Urothelium cell line (cell line): ENCODE results near the gene GPR152.
"Not testable (repeated sequence)": the region's sequence is repeated elsewhere in the genome, so short reads cannot be mapped to it uniquely, and the experiment has no call there.

Experiments used
- DNase-seq: peaks from one replicate; pipeline ENCODE4 v3.0.0; 2011; ENCODE audit warnings: low spot score, mixed read lengths
- FAIRE-seq: peaks from 2 replicates; lab custom pipeline; 2011; peaks lifted over from hg19 to GRCh38; lab: Jason Lieb, UNC

GPR152 gene

GRCh38 chr11:67415501-67416304, 36.8 kb downstream of the GPR152 start, which contains the start of gene CARNS1:
Gene CARNS1 (plus strand): TSS chr11:67415678. CDS start chr11:67416200, 522 bp downstream.
- no peak for FAIRE-seq
- no peak for DNase-seq

DNA sequence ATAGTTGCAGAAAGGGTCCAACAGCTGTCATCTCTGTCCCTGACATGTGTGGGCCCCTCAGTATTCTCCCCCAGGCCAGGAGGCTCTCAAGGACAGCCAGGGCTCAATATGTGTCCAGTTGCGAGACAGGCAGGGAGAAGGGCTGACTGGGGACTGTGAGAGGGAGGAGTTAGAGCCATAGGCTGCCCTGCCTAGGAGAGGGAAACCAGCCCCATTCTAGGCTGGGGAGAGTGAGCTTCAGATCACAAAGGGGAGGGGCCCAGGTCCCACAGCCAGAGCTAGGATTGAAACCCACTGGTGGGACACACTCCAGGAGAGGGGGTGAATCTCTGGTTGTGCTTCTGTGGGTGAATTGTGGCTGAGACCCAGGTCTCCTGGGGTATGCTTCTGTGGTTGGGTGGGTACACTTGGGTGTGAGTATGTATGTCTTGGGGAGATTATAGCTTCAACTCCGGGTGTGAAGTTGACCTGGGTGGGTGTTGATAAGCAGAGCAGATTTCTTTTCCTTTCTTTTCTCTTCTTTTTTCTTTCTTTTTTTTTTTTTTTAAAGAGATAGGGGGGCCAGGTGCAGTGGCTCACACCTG, 39.2 kb downstream of the GPR152 start:
- no peak for DNase-seq
- FAIRE-seq = no peak

GRCh38 chr11:67412495-67413179, 39.9 kb downstream of the GPR152 start:
- no peak for DNase-seq
- FAIRE-seq = no peak

DNA sequence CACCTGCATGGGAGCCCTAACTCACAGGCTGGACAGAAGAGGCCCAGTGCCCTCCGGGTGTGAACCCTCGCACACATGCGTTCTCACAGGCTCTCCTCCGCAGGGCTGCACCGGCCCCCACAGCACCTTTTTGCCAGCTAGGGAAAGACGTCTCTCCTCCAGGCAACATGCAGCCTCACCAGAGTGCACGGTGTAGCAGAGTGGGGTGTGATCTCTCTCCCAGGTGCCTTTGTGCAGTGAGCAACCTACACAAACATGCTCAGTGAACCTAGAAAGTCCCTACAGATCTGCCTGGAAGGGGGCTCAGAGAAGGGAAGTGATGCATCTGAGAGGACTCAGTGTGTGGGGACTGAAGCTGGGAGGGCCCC, 40.8 kb downstream of the GPR152 start:
- FAIRE-seq (no peak), DNase-seq (no peak)

GRCh38 chr11:67410984-67411784, 41.3 kb downstream of the GPR152 start:
- FAIRE-seq (no peak), DNase-seq (no peak)

DNA sequence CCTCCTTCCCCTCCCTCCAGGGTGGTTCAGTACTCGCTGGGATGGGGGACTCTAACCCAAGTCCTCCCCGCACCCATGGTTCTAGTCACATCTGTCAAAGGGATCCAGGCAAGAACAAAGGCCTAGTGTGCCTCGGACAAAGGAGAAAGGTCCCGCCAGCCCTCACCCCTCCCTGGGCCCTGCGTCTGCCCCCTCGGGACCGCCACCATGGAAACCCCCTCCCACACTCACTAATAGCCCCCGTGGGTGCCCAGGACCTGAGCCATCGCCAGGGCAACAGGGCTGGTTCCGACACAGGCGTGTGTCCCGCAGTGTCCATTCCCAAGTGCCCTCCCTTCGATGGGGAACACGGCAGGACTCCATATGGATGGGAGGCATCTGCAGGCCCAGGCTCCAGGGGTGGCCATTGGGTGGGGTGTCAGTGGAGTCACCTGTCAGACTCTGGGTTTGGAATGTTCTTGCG, 42.1 kb downstream of the GPR152 start:
- FAIRE-seq (no peak), DNase-seq (no peak)

DNA sequence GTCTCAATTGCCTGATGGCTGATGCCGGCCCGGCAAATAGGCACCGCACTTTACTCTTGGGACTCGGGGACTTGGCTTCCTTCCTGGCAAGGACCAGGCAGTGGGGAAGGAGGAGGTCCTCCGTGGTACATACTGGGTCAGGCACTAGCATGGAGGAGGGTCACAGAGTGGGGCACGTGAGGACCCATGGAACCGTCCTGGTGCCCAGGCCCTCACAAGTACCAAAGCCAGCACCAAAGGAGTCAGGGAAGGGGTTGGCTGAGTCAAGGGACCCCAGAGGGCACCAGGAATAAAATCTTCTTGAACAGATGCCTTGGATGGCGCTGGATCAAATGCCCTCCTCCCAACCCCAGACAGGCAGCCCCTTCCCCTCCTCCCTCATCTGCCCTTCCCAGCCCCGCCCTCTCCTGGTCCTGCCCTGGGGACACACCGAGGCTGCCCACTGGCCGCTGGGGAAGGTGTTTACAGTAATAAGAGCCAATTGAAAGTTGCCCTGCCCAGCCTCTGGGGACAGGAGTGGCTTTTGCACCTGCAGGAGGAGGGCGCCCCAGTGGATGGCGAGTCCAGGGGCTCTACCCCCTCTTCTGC, 42.7 kb downstream of the GPR152 start:
- FAIRE-seq = no peak
- DNase-seq = no peak

- FAIRE-seq (no peak), DNase-seq (no peak)
Measured at GRCh38 chr11:67409261-67409666, 43.3 kb downstream of the GPR152 start.

GRCh38 chr11:67408437-67409200, 43.9 kb downstream of the GPR152 start:
- DNase-seq = no peak
- no peak for FAIRE-seq

DNA sequence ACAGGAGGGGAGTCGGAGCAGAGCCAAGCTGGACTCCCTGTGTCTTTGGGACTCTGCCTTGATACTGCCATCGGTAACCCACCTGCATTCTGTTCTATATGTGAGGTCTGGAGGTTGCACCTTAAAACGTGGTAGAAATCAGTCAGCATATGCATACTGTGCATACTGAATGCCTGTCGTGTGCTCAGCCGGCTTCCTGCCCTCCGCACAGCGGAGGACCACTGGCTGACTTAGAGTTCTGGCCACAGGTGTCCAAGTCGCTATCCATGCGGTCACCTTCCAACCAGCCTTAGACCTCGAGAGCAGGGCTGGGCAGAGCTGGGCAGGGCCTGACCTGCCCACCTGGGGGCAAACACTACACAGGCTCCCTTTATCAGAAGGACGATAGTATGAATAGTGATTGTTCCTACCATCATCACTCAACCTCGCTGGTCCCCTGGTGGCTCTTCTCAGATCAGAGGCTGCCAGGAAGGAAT, 44.8 kb downstream of the GPR152 start:
- FAIRE-seq = no peak
- DNase-seq = no peak

DNA sequence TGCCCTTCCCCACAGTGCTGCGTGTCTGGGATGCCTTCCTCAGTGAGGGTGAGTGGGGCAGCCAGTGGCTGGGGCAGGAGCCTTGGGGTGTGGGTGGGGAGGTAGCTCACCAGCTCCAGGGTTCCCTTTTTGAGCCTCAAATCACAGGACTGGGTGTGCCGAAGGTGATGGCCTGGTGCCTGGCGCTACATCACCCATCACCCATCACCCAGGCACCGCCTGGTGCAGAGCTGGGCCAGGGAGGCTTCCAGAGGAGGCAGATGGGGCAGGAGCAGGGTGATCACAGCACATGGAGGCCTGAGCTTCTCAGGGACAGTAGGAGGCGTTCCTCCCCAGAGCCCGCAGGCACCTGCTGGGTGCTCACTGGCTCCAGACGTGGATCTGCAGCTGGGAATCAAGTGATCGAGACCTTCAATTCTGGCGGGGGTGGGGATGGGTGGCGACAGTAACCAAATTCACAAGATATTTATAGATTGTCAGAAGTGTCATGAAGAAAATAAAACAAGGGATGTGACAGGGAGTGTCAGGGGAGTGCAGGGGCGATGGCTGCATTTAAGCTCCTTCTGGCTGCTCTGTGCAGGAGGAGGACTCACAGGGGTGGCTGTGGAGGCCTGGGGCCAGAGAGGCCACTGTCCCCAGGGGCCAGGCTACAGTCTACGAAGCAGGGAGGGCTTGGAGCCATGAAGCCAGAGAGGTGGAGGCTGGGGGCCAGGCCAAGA, 45.4 kb downstream of the GPR152 start:
- no peak for FAIRE-seq
- no peak for DNase-seq

DNA sequence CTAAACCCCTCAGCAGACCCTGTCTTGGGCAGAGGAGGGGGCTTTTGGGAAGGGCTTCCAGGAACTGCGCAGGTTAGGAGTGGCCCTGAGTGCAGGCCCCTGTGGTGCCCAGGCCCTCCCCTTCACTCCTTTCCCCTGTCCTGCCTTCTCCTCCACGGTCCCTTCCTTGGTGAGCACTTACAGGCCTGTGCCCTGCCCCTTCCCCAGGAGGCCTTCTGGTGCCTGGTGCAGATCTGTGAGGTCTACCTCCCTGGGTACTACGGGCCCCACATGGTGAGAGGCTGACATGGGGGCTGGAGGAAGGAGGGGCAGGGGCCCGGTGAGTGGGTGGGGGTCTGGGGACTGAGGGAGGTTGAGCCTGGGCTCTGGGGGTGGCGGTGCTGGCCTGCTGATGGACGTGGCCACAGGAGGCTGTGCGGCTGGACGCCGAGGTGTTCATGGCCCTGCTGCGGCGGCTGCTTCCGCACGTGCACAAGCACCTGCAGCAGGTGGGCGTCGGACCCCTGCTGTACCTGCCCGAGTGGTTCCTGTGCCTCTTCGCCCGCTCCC, 46.0 kb downstream of the GPR152 start:
- FAIRE-seq (no peak), DNase-seq (no peak)

DNA sequence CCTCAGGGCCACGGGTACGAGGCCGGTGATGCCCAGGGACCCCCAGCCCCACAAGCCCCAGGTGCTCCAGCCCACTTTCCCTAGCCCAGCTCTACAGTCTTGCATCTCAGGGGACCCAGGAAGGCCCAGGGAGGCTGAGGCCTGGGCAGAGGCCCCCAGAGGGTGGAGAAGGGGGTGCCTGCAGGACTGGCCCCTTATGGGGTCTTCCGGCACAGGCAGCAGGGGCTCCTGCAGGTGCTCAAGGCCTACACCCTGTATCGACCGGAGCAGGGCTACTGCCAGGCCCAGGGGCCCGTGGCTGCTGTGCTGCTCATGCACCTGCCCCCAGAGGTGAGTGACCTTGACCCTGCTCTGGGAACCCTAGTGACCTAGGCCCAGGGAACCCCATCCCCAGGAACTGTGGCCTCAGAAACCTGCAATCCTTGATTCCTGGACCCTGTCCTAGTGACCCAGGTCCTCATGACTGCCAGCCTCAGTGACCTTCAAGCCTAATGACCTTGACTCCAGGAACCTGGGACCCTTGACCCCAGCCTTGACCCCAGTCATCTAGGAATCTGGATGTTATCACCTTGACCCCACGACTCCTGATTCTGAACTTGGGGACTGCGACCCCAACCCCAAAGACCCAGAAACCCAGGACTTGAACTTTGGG, 46.7 kb downstream of the GPR152 start:
- FAIRE-seq (no peak), DNase-seq (no peak)

DNA sequence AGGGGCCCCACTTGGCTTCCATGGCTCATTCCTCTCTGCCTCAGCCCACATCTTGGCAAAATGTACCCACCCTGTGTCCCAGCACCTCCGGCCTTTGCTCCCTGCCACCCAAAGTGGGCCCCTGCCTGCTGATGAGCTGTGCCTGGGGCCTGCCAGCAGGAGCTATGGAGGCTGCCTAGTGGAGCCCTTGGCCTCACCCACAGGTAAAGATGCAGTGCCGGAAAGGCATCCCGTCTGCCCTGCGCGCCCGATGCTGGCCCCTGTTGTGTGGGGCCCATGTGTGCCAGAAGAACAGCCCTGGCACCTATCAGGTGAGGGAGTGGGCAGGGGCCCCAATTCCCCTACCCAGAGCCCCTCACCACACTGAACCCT, 47.3 kb downstream of the GPR152 start:
- no peak for FAIRE-seq
- DNase-seq = no peak

GRCh38 chr11:67404515-67405195, 47.9 kb downstream of the GPR152 start:
- DNase-seq (no peak), FAIRE-seq (no peak)

- not testable (repeated sequence) for DNase-seq, FAIRE-seq
Measured at GRCh38 chr11:67403085-67403484, 49.4 kb downstream of the GPR152 start.

- DNase-seq, FAIRE-seq: not testable (repeated sequence)
Measured at GRCh38 chr11:67402192-67402839, 50.2 kb downstream of the GPR152 start.
